H1 (cell line): ENCODE results near the gene STEAP1. TPM values are rescaled to one million over a fixed set of nuclear protein-coding genes. Genes with fewer than 3 reads are reported as not detected.

Experiments
- CTCF ChIA-PET: fragments of 300-600 bp; sonication (Branson Sonifier 250); formaldehyde crosslinking; loops from one replicate; lab custom pipeline; 2021; ENCODE audit not compliant: partially characterized antibody; lab: Charles Lee
- POLR2A ChIA-PET: fragments of 300-600 bp; sonication (Branson Sonifier 250); formaldehyde crosslinking; loops from one replicate; lab custom pipeline; 2021; ENCODE audit warnings: inconsistent platforms; ENCODE audit not compliant: partially characterized antibody; lab: Charles Lee
- DNase-seq, 2 experiments: peaks; one replicate each; pipeline versions ENCODE4 v3.0.0 to v3.0.0-alpha.2; 2010 to 2022; ENCODE audit warnings: low spot score in 2 of 2, low read depth in 1 of 2, mixed read lengths in 1 of 2
- FAIRE-seq: peaks from 2 replicates; lab custom pipeline; 2011; peaks lifted over from hg19 to GRCh38; lab: Jason Lieb, UNC
- H2AFZ ChIP-seq: 2 replicates; pipeline ENCODE4 v1.8.1; 2012; ENCODE audit warnings: low read length, inconsistent platforms
- H2AK5ac ChIP-seq: 2 replicates; pipeline ENCODE4 v1.6.1; 2013; ENCODE audit warnings: low read depth, low read length
- H2BK120ac ChIP-seq: replicated peaks from 2 replicates; pipeline ENCODE3; 2013; ENCODE audit warnings: low read depth, low read length, inconsistent platforms
- H2BK12ac ChIP-seq: 2 replicates; pipeline ENCODE4 v1.6.1; 2013; ENCODE audit warnings: low read depth, low read length
- H2BK15ac ChIP-seq: 2 replicates; pipeline ENCODE4 v1.6.1; 2013; ENCODE audit warnings: low read length
- H2BK20ac ChIP-seq: 2 replicates; pipeline ENCODE4 v1.6.1; 2013; ENCODE audit warnings: low read length
- H2BK5ac ChIP-seq: 2 replicates; pipeline ENCODE4 v1.6.1; 2013; ENCODE audit warnings: low read depth, low read length
- H3K14ac ChIP-seq: 2 replicates; pipeline ENCODE4 v1.6.1; 2013; ENCODE audit warnings: inconsistent platforms; ENCODE audit not compliant: insufficient read length
- H3K18ac ChIP-seq: 2 replicates; pipeline ENCODE4 v1.6.1; 2013; ENCODE audit warnings: low read length; ENCODE audit errors: extremely low read depth
- H3K23ac ChIP-seq: 2 replicates; pipeline ENCODE4 v1.6.1; 2013; ENCODE audit warnings: inconsistent platforms; ENCODE audit not compliant: insufficient read length
- H3K23me2 ChIP-seq: 2 replicates; pipeline ENCODE4 v1.6.1; 2013; ENCODE audit warnings: low read depth, low read length
- H3K27ac ChIP-seq: 2 replicates; pipeline ENCODE4 v1.6.1; 2011; ENCODE audit warnings: low read depth, low read length, inconsistent platforms
- H3K27me3 ChIP-seq, 4 experiments: replicated peaks in 1 of 4; 1 replicate in 1 of 4; 2 replicates in 3 of 4; pipeline versions ENCODE4 v1.6.1 to v1.8.1; 2011 to 2013; ENCODE audit warnings: low read length in 3 of 4, mild to moderate bottlenecking in 3 of 4, inconsistent platforms in 2 of 4, mixed read lengths in 2 of 4, moderate library complexity in 1 of 4; ENCODE audit not compliant: control insufficient read depth in 3 of 4, insufficient read depth in 3 of 4; ENCODE audit errors: extremely low read depth in 1 of 4
- H3K36me3 ChIP-seq, 4 experiments: 2 replicates each; pipeline versions ENCODE4 v1.6.1 to v1.8.1; 2011 to 2013; ENCODE audit warnings: mild to moderate bottlenecking in 4 of 4, low read length in 3 of 4, moderate library complexity in 2 of 4, control low read depth in 1 of 4, inconsistent platforms in 1 of 4; ENCODE audit not compliant: insufficient read depth in 4 of 4, control insufficient read depth in 2 of 4
- H3K4ac ChIP-seq: replicated peaks from 2 replicates; pipeline ENCODE3; 2013; ENCODE audit warnings: low read length, low read depth, mixed read lengths, inconsistent platforms; ENCODE audit not compliant: insufficient read length
- H3K4me1 ChIP-seq, 4 experiments: replicated peaks in 1 of 4; 1 replicate in 1 of 4; 2 replicates in 3 of 4; pipeline versions ENCODE4 v1.6.1 to v1.8.1; 2011 to 2013; ENCODE audit warnings: low read length in 3 of 4, inconsistent platforms in 2 of 4, mixed read lengths in 1 of 4; ENCODE audit not compliant: insufficient read depth in 4 of 4, control insufficient read depth in 3 of 4
- H3K4me2 ChIP-seq, 2 experiments: 2 replicates each; pipeline versions ENCODE4 v1.6.1 to v1.8.1; 2011 to 2013; ENCODE audit warnings: low read depth in 2 of 2, low read length in 2 of 2, control low read depth in 1 of 2, inconsistent platforms in 1 of 2, mild to moderate bottlenecking in 1 of 2; ENCODE audit not compliant: insufficient read depth in 1 of 2
- H3K4me3 ChIP-seq, 4 experiments: fragments of 200-600, 300-600 bp in 1 of 4; sonication (generic), shearing (Covaris generic), sonication (Bioruptor Twin) in 1 of 4; 2 replicates each; pipeline versions ENCODE4 v1.5.1 to v1.8.1; 2011 to 2016; ENCODE audit warnings: low read length in 4 of 4, low read depth in 3 of 4, control low read depth in 2 of 4, inconsistent platforms in 2 of 4, mild to moderate bottlenecking in 2 of 4, mixed read lengths in 1 of 4, moderate library complexity in 1 of 4; ENCODE audit not compliant: insufficient read depth in 2 of 4; ENCODE audit errors: extremely low read depth in 1 of 4
- H3K56ac ChIP-seq: replicated peaks from 2 replicates; pipeline ENCODE3; 2013; ENCODE audit warnings: low read depth, mild to moderate bottlenecking, mixed read lengths, low read length, inconsistent platforms; ENCODE audit not compliant: insufficient read length
- H3K79me1 ChIP-seq: 2 replicates; pipeline ENCODE4 v1.6.1; 2013; ENCODE audit warnings: low read depth, low read length, control low read depth
- H3K79me2 ChIP-seq, 2 experiments: 2 replicates each; pipeline versions ENCODE4 v1.6.1 to v1.8.1; 2012 to 2013; ENCODE audit warnings: low read length in 2 of 2, mild to moderate bottlenecking in 2 of 2, inconsistent platforms in 1 of 2; ENCODE audit not compliant: insufficient read depth in 2 of 2, control insufficient read depth in 1 of 2
- H3K9ac ChIP-seq, 4 experiments: replicated peaks in 1 of 4; 1 replicate in 1 of 4; 2 replicates in 3 of 4; pipeline versions ENCODE4 v1.6.1 to v1.8.1; 2011 to 2013; ENCODE audit warnings: low read depth in 3 of 4, low read length in 3 of 4, control low read depth in 2 of 4, mild to moderate bottlenecking in 2 of 4, moderate library complexity in 2 of 4, inconsistent platforms in 1 of 4; ENCODE audit errors: extremely low read depth in 1 of 4
- H3K9me3 ChIP-seq, 2 experiments: 2 replicates each; pipeline versions ENCODE4 v1.6.1 to v1.8.1; 2012 to 2013; ENCODE audit warnings: mild to moderate bottlenecking in 2 of 2, moderate library complexity in 2 of 2, control low read depth in 1 of 2, inconsistent platforms in 1 of 2, low read depth in 1 of 2, low read length in 1 of 2, mixed read lengths in 1 of 2; ENCODE audit not compliant: insufficient read depth in 2 of 2
- H4K20me1 ChIP-seq, 2 experiments: replicated peaks in 1 of 2; 2 replicates each; pipeline versions ENCODE3 to v1.8.1; 2011 to 2013; ENCODE audit warnings: inconsistent platforms in 2 of 2, low read length in 2 of 2, mild to moderate bottlenecking in 1 of 2; ENCODE audit not compliant: insufficient read depth in 2 of 2, control insufficient read depth in 1 of 2
- H4K5ac ChIP-seq: 2 replicates; pipeline ENCODE4 v1.6.1; 2013; ENCODE audit warnings: low read length, low read depth, mixed read lengths, inconsistent platforms; ENCODE audit not compliant: insufficient read length
- H4K8ac ChIP-seq: 2 replicates; pipeline ENCODE4 v1.8.0; 2013; ENCODE audit warnings: mild to moderate bottlenecking, moderate library complexity, low read length, inconsistent platforms; ENCODE audit not compliant: insufficient read depth; ENCODE audit errors: extremely low read depth
- H4K91ac ChIP-seq: replicated peaks from 2 replicates; pipeline ENCODE3; 2013; ENCODE audit warnings: low read length, mixed read lengths, inconsistent platforms; ENCODE audit not compliant: insufficient read length
- BCL11A ChIP-seq, 2 experiments: IDR thresholded peaks; one replicate each; pipeline ENCODE4 v1.6.1; 2011; ENCODE audit warnings: low read depth in 2 of 2, low read length in 2 of 2, mild to moderate bottlenecking in 2 of 2
- RFX5 ChIP-seq: IDR thresholded peaks from 2 replicates; pipeline ENCODE4 v1.6.1; 2011; ENCODE audit warnings: low read depth, low read length, improper control_type of control experiment, borderline replicate concordance
- SAP30 ChIP-seq: fragments of 300-600 bp; sonication (generic); IDR thresholded peaks from 2 replicates; pipeline ENCODE4 v1.7.1; 2012; ENCODE audit warnings: low read length, moderate library complexity, mild to moderate bottlenecking, inconsistent platforms; ENCODE audit not compliant: insufficient read depth, insufficient replicate concordance
- WGBS, 2 experiments: shearing (Covaris generic) in 1 of 2; methylation state at CpG; one replicate each; pipeline versions ENCODE4 v1.1.6 to v1.1.7; 2013 to 2015; ENCODE audit warnings: low lambda C conversion rate in 2 of 2, mixed read lengths in 2 of 2, inconsistent platforms in 1 of 2, low coverage in 1 of 2, missing lambda C conversion rate in 1 of 2; ENCODE audit not compliant: insufficient replicate concordance in 2 of 2, insufficient coverage in 1 of 2, insufficient read length in 1 of 2; ENCODE audit errors: extremely low coverage in 1 of 2, missing lambda C conversion rate in 1 of 2; 5-methylcytosine and 5-hydroxymethylcytosine counted together
- polyA plus RNA-seq, 7 experiments: library from polyadenylated mRNA; depleted of rRNA in 3 of 7; stranded (reverse) in 5 of 7; unstranded in 2 of 7; fragments of >200 nt in 5 of 7; fragments of 200-250 nt in 2 of 7; gene quantifications; 1 replicate in 5 of 7; 2 replicates in 1 of 7; 4 replicates in 1 of 7; pipeline versions ENCODE4 v1.2.1 to v1.2.3, GENCODE V29; 2011 to 2013; ENCODE audit warnings: missing spikeins in 2 of 7, mixed read lengths in 2 of 7
- total RNA-seq: library from RNA; stranded (reverse); fragmentation: NEBNext Ultra II Directional; extraction: Animal tissue kit (Norgen Biotek cat#: 25700); gene quantifications from 2 replicates; pipeline ENCODE4 v1.2.1, GENCODE V29; 2021

The STEAP1 gene
- total and polyA plus RNA-seq, 2 of the 8 experiments (the other 6 are each of a cell fraction or from before 2014, with no cell fraction given) = 9.2 to 9.5 TPM

DNA sequence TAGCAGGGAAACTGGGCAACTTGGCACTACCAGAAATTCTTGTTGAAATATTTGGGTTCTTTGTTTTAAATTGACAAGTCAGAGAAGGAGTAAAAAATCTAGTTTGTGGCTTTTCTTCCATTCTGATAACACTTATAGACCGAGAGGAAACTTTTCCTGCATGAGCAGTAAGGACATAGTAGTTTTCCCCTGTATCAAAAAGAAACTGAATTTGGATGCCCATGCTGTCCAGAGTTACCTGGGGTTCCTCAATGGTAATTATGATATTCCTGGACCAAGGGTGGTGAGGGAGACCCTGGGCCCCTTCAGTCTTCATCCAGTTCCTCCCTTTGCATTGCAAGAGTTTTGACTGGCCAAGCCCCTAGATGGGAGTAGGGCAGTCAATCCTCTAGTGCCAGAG, 37.4 kb downstream of the STEAP1 start:
- H3K56ac ChIP-seq = no peak overlapping the region
- ChIA-PET POLR2A (no interaction called here), CTCF (no interaction called here)

More for the DNA sequence above, 37.4 kb downstream of the STEAP1 start:
- Histone ChIP-seq H3K14ac (no peak overlapping the region), H3K27ac (no peak overlapping the region), H3K18ac (no peak overlapping the region), H3K36me3 (no peaks in the 10 kb centered on the region), H2BK12ac (no peak overlapping the region), H3K23me2 (no peaks in the 10 kb centered on the region), H4K5ac (no peak overlapping the region), H3K27me3 (no peaks in the 10 kb centered on the region), H3K79me2 (no peaks in the 10 kb centered on the region), H4K8ac (no peak overlapping the region; the same call in 1 of the 2 replicates), H4K20me1 (no peaks in the 10 kb centered on the region), H3K4me2 (no peak overlapping the region), H2AK5ac (no peak overlapping the region), H3K79me1 (no peaks in the 10 kb centered on the region), H3K9me3 (peaks cover 27 to 31% of the 10 kb centered on the region in 2 experiments), H2BK5ac (no peak overlapping the region), H3K4me3 (no peak overlapping the region), H3K9ac (no peak overlapping the region), H2BK15ac (no peak overlapping the region), H3K4me1 (no peaks in the 10 kb centered on the region), H3K4ac (no peak overlapping the region), H2BK20ac (no peak overlapping the region), H3K23ac (no peak overlapping the region), H4K91ac (no peak overlapping the region), H2BK120ac (no peak overlapping the region), H2AFZ (no peak overlapping the region)
- 79% methylated on average over 1 of the region's 1 CpG; no CpG with 5 or more reads in 1 of the 2 experiments for WGBS, 2 experiments
- TF ChIP-seq RFX5 (no peak), BCL11A (IDR thresholded peaks at IDR 0.05; ENCODE audit: low read depth in 2 of 2, low read length in 2 of 2) (no peak), SAP30 (no peak)
- no peak for FAIRE-seq
- no peak for DNase-seq
